Transverse colon (tissue), 4 donors: ENCODE data around the gene LIPN. TPM values are rescaled to one million over a fixed set of nuclear protein-coding genes. Genes with fewer than 3 reads are reported as not detected.

Source experiments
- DNase-seq: peaks from one replicate; pipeline ENCODE4 v3.0.0-alpha.2; 2019
- H3K27ac ChIP-seq, 4 donors: fragments of 200-600 bp; sonication (generic); 2 replicates each; pipeline ENCODE4 v1.5.1; 2016 to 2018; ENCODE audit warnings: inconsistent platforms in 4 of 4
- H3K27me3 ChIP-seq: fragments of 200-600 bp; sonication (generic); 2 replicates; pipeline ENCODE4 v1.5.1; 2017; ENCODE audit warnings: inconsistent platforms
- H3K36me3 ChIP-seq, 4 donors: fragments of 200-600 bp; sonication (generic); 2 replicates each; pipeline ENCODE4 v1.5.1; 2017 to 2019; ENCODE audit warnings: inconsistent platforms in 4 of 4
- H3K4me1 ChIP-seq, 4 donors: fragments of 200-600 bp; sonication (generic); 2 replicates each; pipeline ENCODE4 v1.5.1; 2017 to 2020; ENCODE audit warnings: inconsistent platforms in 4 of 4
- H3K4me3 ChIP-seq, 4 donors: fragments of 200-600 bp; sonication (generic); 1 replicate in 1 of 4; 2 replicates in 3 of 4; pipeline versions ENCODE4 v1.5.1 to v1.6.1; 2017 to 2019; ENCODE audit warnings: inconsistent platforms in 4 of 4
- H3K9me3 ChIP-seq, 2 donors: fragments of 200-600 bp; sonication (generic); 2 replicates each; pipeline ENCODE4 v1.5.1; 2017 to 2019; ENCODE audit warnings: inconsistent platforms in 2 of 2
- EP300 ChIP-seq: sonication (generic); formaldehyde crosslinking; IDR thresholded peaks from one replicate; pipeline ENCODE4 v1.6.1; 2017; ENCODE audit warnings: antibody characterized with exemption, low read depth
- POLR2A ChIP-seq: fragments of 450-650 bp; IDR thresholded peaks from one replicate; pipeline ENCODE4 v1.6.1; 2016; ENCODE audit warnings: antibody characterized with exemption, mild to moderate bottlenecking, moderate library complexity
- POLR2AphosphoS5 ChIP-seq, 3 donors: sonication (generic); formaldehyde crosslinking; IDR thresholded peaks; one replicate each; pipeline ENCODE4 v1.6.1; 2016; ENCODE audit warnings: antibody characterized with exemption in 3 of 3
- WGBS, 2 donors: methylation state at CpG; one replicate each; pipeline ENCODE4 v1.1.5; 2018; ENCODE audit warnings: low coverage in 1 of 2; 5-methylcytosine and 5-hydroxymethylcytosine counted together
- in situ Hi-C, 4 donors: fragments of 200-750 bp; cut with MboI; loops; one replicate each; pipeline versions ENCODE4 v1.15.0 to v1.15.1; 2017; ENCODE audit warnings: low sequenced_read_pairs in 3 of 4, low pct_ligation_motif_present in 1 of 4, low pct_unique_long_range_greater_than_20kb in 1 of 4
- intact Hi-C: fragments of 100-400 bp; cut with DNase I; formaldehyde crosslinking; loops from one replicate; pipeline ENCODE4 v1.15.1; 2023; ENCODE audit warnings: low total_unique reads
- total RNA-seq, 4 donors: library from RNA; depleted of rRNA; stranded (reverse); fragments of >200 nt; gene quantifications; one replicate each; pipeline ENCODE4 v1.1.0, GENCODE V29; 2016
- TF ChIP-seq, protein P1 (sequence below), 5 experiments: fragments of 200-600 bp in 3 of 5; fragments of 450-650 bp in 2 of 5; sonication (generic) in 3 of 5; IDR thresholded peaks; 1 replicate in 2 of 5; 2 replicates in 3 of 5; pipeline ENCODE4 v1.5.1; 2016 to 2017; ENCODE audit warnings: antibody characterized with exemption in 5 of 5, inconsistent platforms in 3 of 5, mild to moderate bottlenecking in 2 of 5, moderate library complexity in 1 of 5

The LIPN gene
- total RNA-seq, 4 donors from 2014 or later, result 0.48 TPM; not detected in 3

- TF ChIP-seq, protein P1, sequence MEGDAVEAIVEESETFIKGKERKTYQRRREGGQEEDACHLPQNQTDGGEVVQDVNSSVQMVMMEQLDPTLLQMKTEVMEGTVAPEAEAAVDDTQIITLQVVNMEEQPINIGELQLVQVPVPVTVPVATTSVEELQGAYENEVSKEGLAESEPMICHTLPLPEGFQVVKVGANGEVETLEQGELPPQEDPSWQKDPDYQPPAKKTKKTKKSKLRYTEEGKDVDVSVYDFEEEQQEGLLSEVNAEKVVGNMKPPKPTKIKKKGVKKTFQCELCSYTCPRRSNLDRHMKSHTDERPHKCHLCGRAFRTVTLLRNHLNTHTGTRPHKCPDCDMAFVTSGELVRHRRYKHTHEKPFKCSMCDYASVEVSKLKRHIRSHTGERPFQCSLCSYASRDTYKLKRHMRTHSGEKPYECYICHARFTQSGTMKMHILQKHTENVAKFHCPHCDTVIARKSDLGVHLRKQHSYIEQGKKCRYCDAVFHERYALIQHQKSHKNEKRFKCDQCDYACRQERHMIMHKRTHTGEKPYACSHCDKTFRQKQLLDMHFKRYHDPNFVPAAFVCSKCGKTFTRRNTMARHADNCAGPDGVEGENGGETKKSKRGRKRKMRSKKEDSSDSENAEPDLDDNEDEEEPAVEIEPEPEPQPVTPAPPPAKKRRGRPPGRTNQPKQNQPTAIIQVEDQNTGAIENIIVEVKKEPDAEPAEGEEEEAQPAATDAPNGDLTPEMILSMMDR (IDR thresholded peaks at IDR 0.05), result no peak
- no peak for TF ChIP-seq POLR2A
- TF ChIP-seq POLR2AphosphoS5 (IDR thresholded peaks at IDR 0.05), result no peak
- TF ChIP-seq EP300, result no peak
- intact Hi-C loops, result no loop called here
- peak; percentile 11 for DNase-seq
Measured at GRCh38 chr10:88728107-88728763, 31.6 kb upstream of the LIPN start.

DNA sequence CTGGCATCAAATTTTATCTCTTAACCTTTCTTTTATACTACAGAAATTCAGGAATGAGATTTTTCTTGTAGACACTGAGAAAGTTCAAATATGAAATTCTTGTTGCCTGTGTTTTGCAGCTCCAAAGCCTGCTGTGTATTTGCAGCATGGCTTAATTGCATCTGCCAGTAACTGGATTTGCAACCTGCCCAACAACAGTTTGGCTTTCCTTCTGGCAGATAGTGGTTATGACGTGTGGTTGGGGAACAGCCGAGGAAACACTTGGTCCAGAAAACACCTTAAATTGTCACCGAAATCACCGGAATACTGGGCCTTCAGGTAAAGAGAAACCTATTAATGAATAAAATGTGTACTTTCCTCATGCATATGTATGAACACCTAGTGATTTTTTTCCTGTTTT is 29.0 kb upstream of the LIPN start:
- 30 to 48% methylated on average over 4 of the region's 4 CpGs for WGBS, 2 donors
- in situ Hi-C loops (no loop called here), intact Hi-C loops (no loop called here)
- Histone ChIP-seq H3K36me3 (no peaks in the 10 kb centered on the region), H3K27ac (no peak overlapping the region), H3K9me3 (no peaks in the 10 kb centered on the region), H3K4me3 (no peak overlapping the region), H3K4me1 (no peaks in the 10 kb centered on the region), H3K27me3 (no peaks in the 10 kb centered on the region)
- DNase-seq, result no peak
- TF ChIP-seq POLR2AphosphoS5 (IDR thresholded peaks at IDR 0.05), result no peak
- no peak for TF ChIP-seq EP300
- TF ChIP-seq, protein P1 (IDR thresholded peaks at IDR 0.05), result no peak
- no peak for TF ChIP-seq POLR2A

More at GRCh38 chr10:88728107-88728763, 31.6 kb upstream of the LIPN start:
- Histone ChIP-seq H3K27ac (no peak overlapping the region), H3K4me1 (no peaks in the 10 kb centered on the region), H3K27me3 (no peaks in the 10 kb centered on the region), H3K9me3 (no peaks in the 10 kb centered on the region), H3K36me3 (no peaks in the 10 kb centered on the region), H3K4me3 (no peak overlapping the region)
- in situ Hi-C loops, result no loop called here
- WGBS, 2 donors, result 60 to 79% methylated on average over 1 to 30 of the region's 30 CpGs

DNA sequence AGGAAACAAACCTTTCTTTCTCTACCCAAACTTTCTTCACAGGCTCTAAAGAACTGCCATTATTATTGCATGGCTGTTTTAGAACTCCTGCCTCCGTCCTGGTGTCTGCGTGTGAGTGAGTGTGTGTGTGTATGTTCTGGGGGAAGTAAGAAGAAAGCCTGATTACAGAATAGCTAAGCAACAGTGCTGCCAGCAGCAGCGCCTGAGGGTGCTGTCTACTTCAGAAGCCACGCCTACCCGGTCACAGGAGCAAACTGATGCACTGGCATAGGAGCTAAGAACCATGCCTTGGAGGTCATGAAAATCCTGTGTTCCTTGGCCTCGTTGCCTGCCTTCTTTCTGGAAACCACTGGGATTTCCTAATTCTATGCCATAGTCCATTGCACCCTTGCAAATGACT is 28.5 kb upstream of the LIPN start:
- WGBS, 2 donors, result 39 to 45% methylated on average over 3 to 6 of the region's 6 CpGs
- Histone ChIP-seq H3K36me3 (no peaks in the 10 kb centered on the region), H3K4me1 (no peaks in the 10 kb centered on the region), H3K9me3 (no peaks in the 10 kb centered on the region), H3K27ac (no peak overlapping the region), H3K27me3 (no peaks in the 10 kb centered on the region), H3K4me3 (no peak overlapping the region)
- intact Hi-C loops (no loop called here), in situ Hi-C loops (no loop called here)
- TF ChIP-seq, protein P1 (IDR thresholded peaks at IDR 0.05), result no peak
- no peak for TF ChIP-seq POLR2A
- no peak for TF ChIP-seq EP300
- no peak for TF ChIP-seq POLR2AphosphoS5 (IDR thresholded peaks at IDR 0.05)
- DNase-seq, result peak; percentile 46

DNA sequence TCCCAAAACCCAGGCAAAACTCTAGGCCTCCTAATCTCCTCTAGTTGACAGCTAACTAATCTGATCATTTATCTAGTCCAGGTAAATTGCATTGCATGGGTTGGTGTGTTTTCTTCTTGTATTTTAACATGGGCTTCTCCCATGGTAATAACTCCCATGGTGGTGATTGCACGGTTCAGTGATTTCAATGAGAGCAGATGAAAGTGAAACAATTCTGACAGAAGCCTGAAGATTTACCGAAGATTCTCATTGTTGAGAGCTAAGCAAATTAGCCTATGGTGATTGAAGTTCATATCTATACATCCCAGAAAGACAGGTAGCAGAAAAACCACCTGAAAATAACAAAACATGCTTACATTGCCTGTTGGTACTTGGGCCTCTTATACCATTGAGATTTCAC is 26.6 kb upstream of the LIPN start:
- H3K4me3 ChIP-seq, result no peak overlapping the region
- H3K27ac ChIP-seq, result no peak overlapping the region
- H3K27me3 ChIP-seq, result peaks cover 1% of the 10 kb centered on the region
- no peaks in the 10 kb centered on the region for H3K9me3 ChIP-seq
- intact Hi-C loops, result no loop called here
- TF ChIP-seq POLR2A (no peak), POLR2AphosphoS5 (IDR thresholded peaks at IDR 0.05) (no peak), EP300 (no peak)
- TF ChIP-seq, protein P1 (IDR thresholded peaks at IDR 0.05), result no peak
- WGBS, 2 donors, result 68 to 78% methylated on average over 2 of the region's 2 CpGs
- H3K4me1 ChIP-seq, result no peaks in the 10 kb centered on the region
- no peaks in the 10 kb centered on the region for H3K36me3 ChIP-seq
- in situ Hi-C loops, result no loop called here
- no peak for DNase-seq
